Pons (tissue), 1 donor: ENCODE results near the gene AFTPH.

Source experiments
- DNase-seq: peaks from one replicate; pipeline ENCODE4 v3.0.0-alpha.2; 2016; ENCODE audit warnings: low spot score

The AFTPH gene

GRCh38 chr2:64634345-64635267 lies 110.5 kb downstream of the AFTPH start:
- no peak for DNase-seq

GRCh38 chr2:64635976-64636911 lies 112.1 kb downstream of the AFTPH start:
- DNase-seq: no peak

GRCh38 chr2:64637000-64637635 lies 113.0 kb downstream of the AFTPH start:
- no peak for DNase-seq

GRCh38 chr2:64637931-64638330 lies 113.8 kb downstream of the AFTPH start:
- DNase-seq: no peak

- no peak for DNase-seq
These were observed 114.5 kb downstream of the AFTPH start for GRCh38 chr2:64638502-64639120.

GRCh38 chr2:64639691-64640090 lies 115.6 kb downstream of the AFTPH start:
- no peak for DNase-seq

GRCh38 chr2:64640153-64641044 lies 116.3 kb downstream of the AFTPH start:
- DNase-seq: peak; percentile 72

- no peak for DNase-seq
These were observed 117.5 kb downstream of the AFTPH start for GRCh38 chr2:64641599-64641998.
